HG02973 (cell line): Measurements from ENCODE around the gene TBC1D9B.
"Not testable (repeated sequence)": the region's sequence is repeated elsewhere in the genome, so short reads cannot be mapped to it uniquely, and the experiment has no call there.

Experiments
- ATAC-seq: cut with Tn5 transposase; IDR thresholded peaks from one replicate; pipeline ENCODE4 v1.9.1; 2021; ENCODE audit warnings: moderate library complexity; ENCODE audit not compliant: unreplicated experiment

The TBC1D9B gene

GRCh38 chr5:179840321-179840720, 67.4 kb downstream of the TBC1D9B start:
- no peak for ATAC-seq

- ATAC-seq: no peak
These were observed 68.1 kb downstream of the TBC1D9B start for GRCh38 chr5:179839328-179840256.

GRCh38 chr5:179837076-179838011, 70.4 kb downstream of the TBC1D9B start:
- ATAC-seq: no peak

- no peak for ATAC-seq
These were observed 71.3 kb downstream of the TBC1D9B start for GRCh38 chr5:179836225-179837019.

GRCh38 chr5:179834871-179835270, 72.8 kb downstream of the TBC1D9B start:
- ATAC-seq: not testable (repeated sequence)

GRCh38 chr5:179834120-179834519, 73.6 kb downstream of the TBC1D9B start:
- no peak for ATAC-seq

- ATAC-seq: no peak
These were observed 74.0 kb downstream of the TBC1D9B start for GRCh38 chr5:179833709-179834070.

- ATAC-seq: no peak
These were observed 74.5 kb downstream of the TBC1D9B start for GRCh38 chr5:179833056-179833708.

GRCh38 chr5:179832039-179832745, 75.5 kb downstream of the TBC1D9B start:
- no peak for ATAC-seq

- ATAC-seq: no peak
These were observed 76.8 kb downstream of the TBC1D9B start for GRCh38 chr5:179830818-179831468.

- no peak for ATAC-seq
These were observed 77.8 kb downstream of the TBC1D9B start for GRCh38 chr5:179829732-179830435.

- ATAC-seq: no peak
These were observed 78.8 kb downstream of the TBC1D9B start for GRCh38 chr5:179828756-179829421.

- ATAC-seq: no peak
These were observed 80.0 kb downstream of the TBC1D9B start for GRCh38 chr5:179827680-179828079.

- no peak for ATAC-seq
These were observed 82.0 kb downstream of the TBC1D9B start for GRCh38 chr5:179825655-179826182.

GRCh38 chr5:179824745-179825112, 83.0 kb downstream of the TBC1D9B start:
- ATAC-seq: no peak

- ATAC-seq: no peak
These were observed 83.6 kb downstream of the TBC1D9B start for GRCh38 chr5:179823937-179824744.

- ATAC-seq: no peak
These were observed 85.2 kb downstream of the TBC1D9B start for GRCh38 chr5:179822444-179822990.
